Coronary artery (tissue), 2 donors: ENCODE data around the gene STPG1.

Experiments
- DNase-seq: peaks from one replicate; pipeline ENCODE4 v3.0.0-alpha.2; 2017; ENCODE audit warnings: low spot score
- H3K27ac ChIP-seq, 2 donors: fragments of 200-600 bp; sonication (generic); one replicate each; pipeline ENCODE4 v1.5.1; 2016 to 2019
- H3K4me3 ChIP-seq: fragments of 200-600 bp; sonication (generic); 2 replicates; pipeline ENCODE4 v1.5.1; 2016; ENCODE audit warnings: mild to moderate bottlenecking, moderate library complexity
- CTCF ChIP-seq: fragments of 200-600 bp; sonication (generic); IDR thresholded peaks from one replicate; pipeline ENCODE4 v1.5.1; 2019; ENCODE audit warnings: antibody characterized with exemption

STPG1 gene

GRCh38 chr1:24315391-24315790, 98.2 kb downstream of the STPG1 start:
- no peak for DNase-seq
- Histone ChIP-seq H3K4me3 (no peak overlapping the region), H3K27ac (no peak overlapping the region)
- no peak for TF ChIP-seq CTCF

GRCh38 chr1:24311741-24312140, 101.8 kb downstream of the STPG1 start:
- TF ChIP-seq CTCF: no peak
- H3K4me3 ChIP-seq: no peak overlapping the region
- no peak overlapping the region for H3K27ac ChIP-seq
- DNase-seq: no peak

GRCh38 chr1:24311234-24311633, 102.3 kb downstream of the STPG1 start:
- DNase-seq: no peak
- TF ChIP-seq CTCF: no peak
- Histone ChIP-seq H3K4me3 (no peak overlapping the region), H3K27ac (no peak overlapping the region)

GRCh38 chr1:24309762-24310485, 103.7 kb downstream of the STPG1 start:
- no peak for DNase-seq
- no peak overlapping the region for H3K27ac ChIP-seq
- TF ChIP-seq CTCF: no peak

GRCh38 chr1:24308365-24309015, 105.1 kb downstream of the STPG1 start:
- Histone ChIP-seq H3K4me3 (no peak overlapping the region), H3K27ac (no peak overlapping the region)
- no peak for DNase-seq
- TF ChIP-seq CTCF: no peak

More at GRCh38 chr1:24309762-24310485, 103.7 kb downstream of the STPG1 start:
- H3K4me3 ChIP-seq: no peak overlapping the region
